AG08396 (cell line): ENCODE measurements around the gene EYA4.
"Not testable (repeated sequence)": the region's sequence is repeated elsewhere in the genome, so short reads cannot be mapped to it uniquely, and the experiment has no call there.

Experiments used
- DNase-seq: peaks from one replicate; pipeline ENCODE4 v3.0.0; 2012; ENCODE audit warnings: low spot score, mixed read lengths

The EYA4 gene

DNA sequence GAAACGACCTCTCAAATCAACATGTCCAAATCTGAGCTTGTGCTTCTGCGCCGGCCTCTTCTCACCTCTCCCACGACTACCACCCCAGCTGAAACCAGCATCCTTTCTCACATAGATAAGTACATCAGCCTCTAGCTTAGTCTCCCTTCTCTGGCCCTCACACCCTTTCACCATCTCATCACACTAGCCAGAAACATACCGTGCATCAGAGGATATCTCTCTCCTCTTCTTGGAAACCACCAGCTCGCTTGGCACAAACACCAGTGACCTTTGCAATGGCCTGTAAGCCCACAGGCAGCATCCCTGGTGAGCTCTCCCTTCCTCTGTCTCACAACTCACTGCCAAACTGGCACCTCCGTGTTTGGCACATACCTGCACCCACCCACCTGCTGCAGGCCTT lies 291.8 kb downstream of the EYA4 start:
- no peak for DNase-seq

DNA sequence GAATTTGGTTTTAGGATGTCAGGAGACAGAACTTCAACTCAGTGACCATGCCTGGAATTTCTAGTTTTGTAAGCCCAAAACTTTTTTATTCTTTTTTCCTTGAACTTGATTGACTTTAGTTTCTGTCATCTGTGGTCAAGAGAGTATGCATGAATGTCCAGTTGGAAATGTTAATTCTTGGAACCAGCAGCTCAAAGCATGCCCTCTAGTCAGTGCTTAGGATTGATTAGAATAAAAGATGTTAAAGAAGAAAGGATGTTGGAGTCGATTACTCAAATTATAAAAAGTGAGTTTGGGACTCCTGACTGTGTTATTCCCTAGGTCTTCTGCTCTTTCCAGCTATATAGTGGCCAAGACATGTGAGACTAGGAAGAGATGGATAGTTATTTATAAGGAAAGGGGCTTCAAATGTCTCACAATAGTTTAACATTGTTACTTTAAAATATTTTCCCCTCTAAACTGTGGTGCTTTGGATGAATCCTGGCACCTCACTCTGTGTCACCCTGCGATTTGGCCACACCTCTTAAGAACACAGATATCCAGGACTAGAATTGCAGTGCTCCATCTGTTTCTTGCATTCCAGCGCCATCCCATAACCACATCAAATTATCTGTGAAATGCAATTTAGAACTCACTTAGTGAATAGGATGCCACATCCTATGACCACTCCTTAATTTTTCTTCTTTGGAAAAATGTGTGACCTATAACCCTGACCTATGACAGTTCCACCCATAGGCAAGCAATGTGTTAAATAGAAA lies 298.5 kb downstream of the EYA4 start:
- DNase-seq, result no peak

DNA sequence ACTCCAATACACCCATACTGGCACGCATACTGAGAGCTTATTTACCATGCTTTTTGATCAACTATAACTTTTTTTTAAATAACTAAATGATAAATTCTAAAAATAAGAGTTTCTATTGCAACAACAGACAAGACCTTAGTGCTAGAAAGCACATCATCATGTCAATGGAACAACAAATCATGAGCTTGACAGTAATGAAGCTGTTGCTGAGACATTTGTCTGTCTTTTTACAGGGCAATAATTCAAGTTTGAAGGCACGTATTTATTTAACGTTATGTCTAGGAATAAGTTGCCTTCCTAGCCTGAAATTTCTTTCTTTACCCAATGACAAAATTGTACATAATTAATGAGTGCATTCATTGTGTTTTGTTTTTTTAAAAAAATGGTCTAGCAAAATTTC lies 299.2 kb downstream of the EYA4 start:
- no peak for DNase-seq

DNA sequence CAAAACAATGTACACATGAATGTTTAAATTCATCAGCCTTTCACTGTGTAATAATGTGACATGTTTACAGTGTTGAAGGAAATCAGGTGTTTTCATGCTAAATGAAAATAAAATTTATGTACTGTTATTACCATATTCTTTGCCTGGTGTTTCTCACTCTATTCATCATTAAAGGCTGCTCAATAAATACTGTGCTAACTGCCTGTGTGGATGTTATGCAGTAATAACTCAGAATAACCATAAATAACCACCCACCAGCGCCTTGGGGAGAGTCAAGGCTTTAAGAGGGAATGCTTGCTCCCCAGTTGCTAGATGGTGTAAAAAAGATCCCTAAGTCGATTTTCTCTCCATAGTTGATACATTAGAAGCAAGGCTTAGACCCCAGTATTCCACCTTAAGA lies 299.9 kb downstream of the EYA4 start:
- no peak for DNase-seq

DNA sequence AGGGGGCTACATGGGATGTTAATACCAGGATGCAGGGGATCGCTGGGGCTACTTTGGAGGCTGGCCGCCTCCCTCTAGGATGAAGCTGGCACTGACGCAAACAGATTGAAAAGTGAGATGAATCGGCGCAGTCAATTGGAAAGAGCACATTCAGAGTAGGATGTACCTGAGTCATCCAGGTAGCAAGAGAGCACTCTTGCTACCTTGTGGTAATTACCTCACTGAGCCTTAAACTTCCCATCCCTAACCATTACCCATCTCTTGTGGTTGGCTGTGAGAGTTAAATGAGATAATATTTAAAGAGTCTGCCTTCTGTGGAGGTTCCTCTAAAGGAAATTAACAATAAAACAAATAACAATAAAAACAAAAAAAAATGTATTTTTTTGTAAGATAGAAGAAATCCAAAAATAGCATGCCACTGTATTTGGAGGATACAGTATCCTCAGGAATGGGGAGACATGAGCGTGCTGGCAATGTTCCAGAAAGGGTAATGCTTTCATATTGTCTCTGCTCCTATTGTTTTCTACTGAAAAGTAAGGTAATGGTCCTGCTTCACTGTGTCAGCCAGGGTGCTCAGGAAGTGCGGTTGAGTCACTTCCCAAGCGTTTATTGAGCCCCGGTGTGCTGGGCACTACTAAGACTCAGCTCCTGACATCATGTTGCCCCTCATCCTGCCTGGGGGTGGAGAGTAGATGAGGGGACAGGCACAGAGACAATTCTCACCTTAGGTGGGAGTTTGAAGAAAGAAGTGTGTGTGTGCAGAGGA lies 301.1 kb downstream of the EYA4 start:
- no peak for DNase-seq

DNA sequence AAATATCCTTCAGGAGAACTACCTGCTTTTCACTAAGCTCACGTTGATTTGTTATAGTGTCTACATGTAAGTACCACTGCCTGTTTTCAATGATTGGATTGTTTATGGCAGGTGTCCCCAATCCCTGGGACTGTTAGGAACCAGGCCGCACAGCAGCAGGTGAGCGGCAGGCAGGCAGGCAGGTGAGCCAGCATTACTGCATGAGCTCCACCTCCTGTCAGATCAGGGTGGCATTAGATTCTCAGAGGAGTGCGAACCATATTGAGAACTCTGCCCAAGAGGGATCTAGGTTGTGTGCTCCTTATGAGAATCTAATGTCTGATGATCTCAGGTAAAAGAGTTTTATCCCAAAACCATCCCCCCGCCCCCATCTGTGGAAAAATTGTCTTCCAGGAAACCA lies 303.3 kb downstream of the EYA4 start:
- no peak for DNase-seq

DNA sequence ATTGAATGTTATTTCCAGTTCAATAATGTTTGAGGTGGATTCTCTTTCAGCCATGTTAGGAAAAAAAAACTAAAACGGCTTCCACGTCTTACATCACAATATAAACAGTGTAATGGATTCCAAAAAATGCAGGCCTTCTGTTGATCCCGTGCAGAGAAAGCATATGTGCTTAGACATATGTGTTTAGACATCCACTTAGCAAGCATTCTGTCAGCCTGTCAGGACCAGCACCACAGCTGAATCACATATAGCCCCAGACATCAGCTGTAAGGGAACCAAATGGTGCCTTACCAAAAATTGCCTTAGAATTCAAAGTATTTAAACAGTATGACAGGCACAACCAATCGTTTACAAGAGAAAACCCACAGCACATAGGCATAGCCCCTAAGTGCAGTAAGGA lies 304.9 kb downstream of the EYA4 start:
- peak; percentile 41 for DNase-seq

DNA sequence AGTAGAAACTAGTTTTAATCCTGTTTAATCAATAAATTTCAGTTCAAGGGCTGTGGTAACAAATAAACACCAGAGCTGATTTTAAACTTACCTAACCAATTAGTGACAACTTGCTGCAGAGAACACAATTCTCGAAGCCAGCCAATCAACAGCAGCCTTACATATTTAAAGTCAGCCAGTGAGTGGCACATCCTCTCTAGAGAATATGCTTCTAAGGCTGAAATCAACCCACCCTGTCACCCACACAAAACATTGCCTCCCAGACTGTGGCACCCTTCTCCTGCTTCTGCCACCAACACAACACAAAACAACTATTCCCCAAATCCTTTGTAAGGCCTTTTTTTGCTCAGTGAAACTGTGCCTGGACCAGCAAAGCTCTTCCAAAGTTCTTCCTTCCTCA lies 306.0 kb downstream of the EYA4 start:
- no peak for DNase-seq

DNA sequence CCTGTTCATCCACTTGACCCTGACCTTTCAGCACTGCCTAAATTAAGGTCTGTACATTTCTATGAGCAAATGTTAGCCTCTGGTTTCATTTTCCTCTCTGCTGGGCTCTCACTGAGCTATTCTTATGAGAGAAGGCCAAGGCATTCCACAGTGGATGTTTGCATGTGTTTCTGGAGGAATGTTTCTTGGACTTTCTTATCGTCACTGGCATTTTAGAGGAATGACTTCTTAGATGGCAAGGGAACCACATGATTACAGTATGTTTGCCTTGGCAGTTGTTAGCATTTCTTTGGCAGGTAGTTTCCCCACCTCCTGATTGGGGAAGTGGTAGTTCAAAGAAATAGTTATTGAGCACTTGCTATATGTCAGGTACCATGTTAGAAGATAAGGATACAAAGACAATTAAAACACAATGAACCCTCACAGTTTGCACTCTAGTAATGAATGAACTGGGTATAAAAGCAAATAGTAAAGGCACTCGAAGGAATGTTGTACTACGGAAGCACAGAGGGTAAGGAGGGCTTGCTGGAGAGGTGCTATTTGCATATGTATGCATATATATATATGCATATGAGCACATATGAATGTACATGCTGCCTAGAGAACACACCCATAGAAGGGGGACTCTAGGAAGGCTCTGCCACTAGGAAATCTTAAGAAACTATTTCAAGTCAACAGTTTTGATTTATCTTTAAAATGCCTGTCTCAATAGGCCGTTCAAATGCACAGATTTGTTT lies 307.4 kb downstream of the EYA4 start:
- peak; percentile 31 for DNase-seq

DNA sequence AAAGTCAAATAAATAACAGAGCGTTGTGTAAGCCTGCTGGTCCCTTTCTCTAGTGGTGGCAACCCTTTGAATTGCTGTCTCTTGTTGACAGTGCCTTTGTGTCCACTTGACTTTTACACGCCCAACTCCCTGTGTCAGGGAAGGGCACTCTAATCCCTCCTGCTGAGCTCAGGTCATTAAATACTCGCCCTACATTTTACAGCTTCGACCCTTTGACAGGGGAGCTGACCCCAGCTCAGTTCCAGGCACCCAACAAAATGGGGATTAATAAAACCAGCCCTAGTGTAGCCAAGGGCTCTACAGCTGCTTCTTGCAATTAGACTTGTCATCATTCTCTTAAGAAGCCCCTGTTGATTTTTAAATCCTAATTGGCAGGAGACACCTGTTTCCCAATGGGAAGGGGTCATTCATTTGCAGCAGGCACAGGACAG lies 308.2 kb downstream of the EYA4 start:
- DNase-seq, result no peak

DNA sequence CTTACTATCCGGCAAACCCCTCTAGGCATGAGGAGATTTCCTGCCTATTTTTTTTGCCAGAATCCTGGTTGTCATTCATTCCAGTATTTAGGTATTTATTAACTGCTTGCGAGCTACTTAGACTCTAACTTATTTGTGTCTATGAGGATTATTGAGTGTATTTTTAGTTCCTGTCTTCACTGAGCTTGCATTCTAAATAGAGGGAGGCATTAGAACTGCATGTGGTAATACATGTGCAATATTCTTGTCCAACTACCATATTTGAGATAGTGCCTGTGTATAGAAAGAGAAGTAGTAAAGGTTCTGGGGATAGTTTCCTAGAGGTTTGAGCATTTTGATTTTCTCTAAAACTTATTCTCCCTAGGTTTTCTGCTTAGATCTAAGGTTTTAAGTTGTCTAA lies 308.9 kb downstream of the EYA4 start:
- DNase-seq, result no peak

DNA sequence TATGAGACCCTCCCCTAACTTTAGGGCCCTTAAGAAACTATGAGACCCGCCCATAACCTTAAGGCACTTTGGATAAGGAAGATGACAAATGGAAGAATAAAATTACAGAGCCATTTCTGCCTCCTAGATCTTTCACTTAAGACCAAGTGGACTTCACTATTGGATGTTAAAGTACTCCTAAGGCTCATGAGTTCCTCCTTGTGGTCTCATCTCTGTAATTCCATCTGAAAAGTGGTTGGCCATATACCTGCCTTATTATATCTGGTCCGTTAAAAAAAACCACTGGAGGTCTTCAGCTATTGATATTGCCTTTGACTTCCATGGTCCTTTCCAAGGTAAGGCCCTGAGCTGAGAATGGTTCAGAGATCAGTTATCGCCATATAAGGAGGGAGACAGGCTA lies 310.3 kb downstream of the EYA4 start:
- no peak for DNase-seq

DNA sequence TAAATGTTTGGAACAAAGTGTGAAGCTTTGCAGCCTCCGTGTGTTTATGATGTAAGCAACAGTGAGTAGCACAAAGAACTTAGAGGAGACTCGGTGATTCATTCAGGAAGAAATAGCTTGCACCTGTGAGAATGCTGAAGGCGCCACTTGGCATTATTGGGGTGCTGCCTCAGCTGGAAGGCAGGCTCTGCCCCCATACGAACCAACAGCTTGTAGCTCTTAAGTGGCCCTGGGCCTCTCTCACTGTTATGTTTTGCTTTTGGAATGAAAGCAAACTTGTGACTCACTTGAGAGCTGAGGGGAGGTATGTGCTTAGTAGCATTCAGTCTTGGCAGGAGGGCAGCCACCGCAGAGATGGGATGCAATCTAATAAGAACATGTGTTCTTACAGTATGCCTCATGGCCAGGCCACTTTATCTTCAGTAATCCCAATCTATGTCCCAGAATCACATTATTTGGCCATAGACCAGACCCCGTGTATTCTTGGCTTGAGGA lies 310.7 kb downstream of the EYA4 start:
- DNase-seq, result peak; percentile 76

DNA sequence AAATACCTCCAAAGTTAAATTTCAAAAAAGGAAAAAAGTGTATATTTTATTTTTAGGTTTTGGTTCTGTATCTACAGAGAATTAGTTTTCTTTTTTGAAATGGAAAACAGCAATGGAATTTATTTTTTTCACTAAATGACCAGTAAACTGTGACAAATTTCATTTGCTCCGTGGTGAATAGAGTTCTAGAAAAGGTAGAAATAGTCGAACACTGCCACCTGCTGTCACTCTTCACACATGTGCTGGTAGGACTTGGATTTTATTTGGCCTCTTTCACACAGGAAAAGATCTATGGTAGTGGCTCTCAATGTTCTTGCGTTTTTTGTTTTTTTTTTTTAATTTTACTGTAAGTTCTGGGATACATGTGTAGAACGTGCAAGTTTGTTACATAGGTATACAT lies 312.5 kb downstream of the EYA4 start:
- peak; percentile 17 for DNase-seq

DNA sequence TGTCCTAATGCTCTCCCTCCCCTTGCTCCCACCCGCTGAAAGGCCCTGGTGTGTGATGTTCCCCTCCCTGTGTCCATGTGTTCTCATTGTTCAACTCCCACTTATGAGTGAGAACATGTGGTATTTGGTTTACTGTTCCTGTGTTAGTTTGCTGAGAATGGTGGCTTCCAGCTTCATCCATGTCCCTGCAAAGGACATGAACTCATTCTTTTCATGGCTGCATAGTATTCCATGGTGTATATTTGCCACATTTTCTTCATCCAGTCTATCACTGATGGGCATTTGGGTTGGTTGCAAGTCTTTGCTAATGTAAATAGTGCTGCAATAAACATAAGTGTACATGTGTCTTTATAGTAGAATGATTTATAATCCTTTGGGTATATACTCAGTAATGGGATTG lies 313.0 kb downstream of the EYA4 start:
- not testable (repeated sequence) for DNase-seq

DNA sequence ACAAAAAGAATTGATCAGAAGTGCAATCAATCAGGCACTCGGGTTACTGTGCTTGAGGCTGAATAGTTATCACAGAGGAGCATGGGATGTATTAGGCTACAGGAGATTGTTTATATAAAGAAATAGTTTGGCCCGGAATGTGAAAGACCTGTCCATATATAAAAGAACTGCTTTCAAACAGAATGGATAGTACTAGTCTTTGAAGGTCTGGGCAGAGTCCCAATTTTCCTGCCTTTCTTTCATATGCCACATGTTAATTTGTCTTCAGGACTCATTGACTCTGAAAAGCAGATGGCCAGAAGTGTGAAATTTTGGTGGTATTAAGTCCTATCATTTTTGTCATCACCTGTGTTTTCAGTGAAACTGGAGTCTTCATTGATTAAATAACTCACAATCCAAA lies 314.5 kb downstream of the EYA4 start:
- DNase-seq, result no peak

DNA sequence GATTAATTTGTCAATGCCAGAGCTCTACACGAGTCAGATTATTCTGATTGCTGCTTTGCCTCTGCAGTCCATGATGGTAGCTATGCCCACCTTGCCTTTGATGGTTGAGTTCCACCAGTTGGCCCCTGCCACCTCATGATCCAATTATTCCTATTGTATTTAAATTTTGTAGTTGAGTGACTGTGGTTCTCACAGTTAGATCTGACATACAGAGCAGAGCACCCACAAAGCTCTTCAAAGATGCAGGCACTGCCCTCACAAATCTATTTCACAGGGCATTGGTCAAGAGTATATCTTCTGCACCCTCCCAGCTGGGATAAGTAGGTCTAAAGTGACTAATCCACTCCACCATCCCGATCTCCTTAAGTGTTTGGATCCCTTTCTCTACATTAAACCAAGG lies 318.8 kb downstream of the EYA4 start:
- no peak for DNase-seq

DNA sequence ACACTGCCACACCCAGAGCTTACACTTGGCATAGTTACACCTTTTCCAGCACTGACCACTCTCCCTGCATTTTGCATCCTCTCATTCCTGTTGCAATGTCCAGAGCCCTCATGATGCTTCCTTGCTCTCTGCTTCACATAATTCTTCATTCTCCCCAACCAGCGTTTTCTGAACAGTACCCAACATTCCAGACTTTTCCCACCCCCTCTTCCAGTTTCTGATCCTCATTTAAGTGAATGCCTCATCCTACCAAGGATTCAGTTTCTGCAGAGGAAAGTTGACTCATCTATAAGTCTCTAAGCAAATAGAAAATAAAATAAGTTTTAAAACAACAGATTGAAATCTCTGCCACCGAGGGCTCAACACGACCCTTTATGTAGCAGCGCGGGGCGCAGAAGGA lies 326.5 kb downstream of the EYA4 start:
- DNase-seq, result no peak

DNA sequence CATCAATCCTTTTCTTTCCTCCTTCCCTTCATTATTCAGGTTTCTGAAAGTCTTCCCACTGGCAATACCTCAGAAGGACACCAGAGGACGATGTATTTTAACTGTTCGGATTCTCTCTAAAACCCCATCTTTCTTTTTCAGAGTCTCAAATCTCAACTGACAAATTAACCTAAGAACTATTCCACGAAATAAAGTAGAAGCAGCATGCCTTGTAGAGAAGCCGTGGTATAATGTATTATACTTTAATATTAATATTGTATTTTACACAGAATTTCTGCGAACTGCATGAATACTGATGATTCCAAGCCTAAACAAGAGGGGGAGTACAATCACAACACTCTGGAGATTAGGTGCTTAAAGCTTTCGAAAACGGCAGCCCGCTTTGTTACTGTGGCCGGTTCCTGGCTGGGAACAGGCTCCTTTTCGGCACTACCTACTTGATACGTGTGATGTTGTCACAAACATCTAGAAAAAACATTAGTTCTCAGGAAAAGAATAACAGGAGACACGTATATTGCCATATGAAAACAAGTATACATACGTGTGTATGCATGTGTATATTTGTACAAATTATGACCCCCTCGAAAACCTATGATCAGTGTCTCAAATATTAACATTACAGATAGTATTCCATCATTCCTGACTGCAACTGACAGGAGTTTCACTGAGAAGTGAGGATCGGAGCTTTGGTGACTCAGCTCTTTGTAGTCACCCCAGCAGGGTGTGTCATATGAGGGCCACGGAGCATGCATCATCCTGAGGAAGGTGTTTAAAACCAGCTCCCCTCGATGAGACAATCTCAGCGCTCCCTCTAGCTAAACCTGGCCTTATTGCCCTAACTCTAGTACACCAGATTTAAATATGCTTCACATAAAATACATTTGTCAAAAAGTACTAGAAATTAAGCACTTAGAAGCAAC lies 328.1 kb downstream of the EYA4 start:
- peak; percentile 80 for DNase-seq

DNA sequence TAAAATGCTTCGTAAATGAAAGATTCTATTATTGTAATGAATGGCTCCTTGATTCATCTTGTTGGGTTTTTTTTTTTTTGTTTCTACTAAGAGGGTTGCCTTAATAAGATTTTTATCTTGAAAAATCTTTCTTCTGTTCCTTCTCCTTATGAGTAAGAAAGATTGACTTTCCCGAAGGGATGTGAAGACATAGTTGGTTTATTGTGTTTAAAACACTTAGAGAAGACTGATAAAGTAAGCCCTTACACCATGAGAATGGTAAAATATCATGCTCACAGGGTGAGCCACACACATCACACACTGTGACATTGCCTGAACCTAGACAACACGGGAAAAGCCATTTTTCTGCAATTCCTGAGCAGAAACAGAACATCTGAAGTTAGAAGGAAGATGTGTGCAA lies 330.5 kb downstream of the EYA4 start:
- DNase-seq, result no peak

DNA sequence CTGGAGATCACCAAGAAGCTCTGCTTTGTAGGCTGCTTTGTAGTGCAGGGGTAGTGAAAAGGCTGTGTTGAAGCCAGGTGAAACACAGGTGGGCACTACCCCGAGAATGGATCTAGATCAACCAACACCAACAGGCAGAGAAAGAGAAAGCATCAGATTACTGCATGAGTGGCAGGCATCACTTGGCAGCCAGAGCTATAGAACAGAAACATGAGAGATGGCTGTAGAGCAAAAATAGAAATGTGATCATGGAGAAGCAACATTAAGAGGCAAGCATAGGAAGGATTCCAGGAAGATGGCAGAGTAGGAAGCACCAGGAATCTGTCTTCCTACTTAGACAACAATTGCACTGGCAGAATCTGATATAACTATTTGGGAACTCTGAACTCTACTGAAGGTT lies 336.7 kb downstream of the EYA4 start:
- no peak for DNase-seq
